Neuronal stem cell (in vitro differentiated cells): ENCODE data around the gene MX2.

ENCODE experiments used
- DNase-seq: peaks from one replicate; pipeline ENCODE4 v3.0.0-alpha.2; 2013; ENCODE audit warnings: low spot score
- H2AFZ ChIP-seq: one replicate; pipeline ENCODE4 v1.6.1; 2013; ENCODE audit warnings: mild to moderate bottlenecking, low read length, inconsistent platforms
- H2AK5ac ChIP-seq: 2 replicates; pipeline ENCODE4 v1.6.1; 2013; ENCODE audit warnings: low read depth, mild to moderate bottlenecking, inconsistent platforms, low read length, moderate library complexity, mixed read lengths
- H2BK120ac ChIP-seq: 2 replicates; pipeline ENCODE4 v1.6.1; 2013; ENCODE audit warnings: low read depth, mild to moderate bottlenecking, inconsistent platforms, low read length, moderate library complexity, mixed read lengths
- H2BK12ac ChIP-seq: one replicate; pipeline ENCODE4 v1.6.1; 2013; ENCODE audit warnings: low read length, inconsistent platforms
- H2BK15ac ChIP-seq: 2 replicates; pipeline ENCODE4 v1.6.1; 2013; ENCODE audit warnings: mild to moderate bottlenecking, low read length, inconsistent platforms, mixed read lengths
- H2BK5ac ChIP-seq: one replicate; pipeline ENCODE4 v1.6.1; 2013; ENCODE audit warnings: inconsistent platforms, mild to moderate bottlenecking, low read length, moderate library complexity
- H3K14ac ChIP-seq: one replicate; pipeline ENCODE4 v1.6.1; 2013; ENCODE audit warnings: low read length, inconsistent platforms
- H3K18ac ChIP-seq: 2 replicates; pipeline ENCODE4 v1.6.1; 2013; ENCODE audit warnings: low read length, inconsistent platforms
- H3K23ac ChIP-seq: 2 replicates; pipeline ENCODE4 v1.6.1; 2013; ENCODE audit warnings: low read depth, mild to moderate bottlenecking, mixed read lengths, low read length, inconsistent platforms; ENCODE audit not compliant: poor library complexity
- H3K27ac ChIP-seq: replicated peaks from 3 replicates; pipeline ENCODE4 v1.5.1; 2013; ENCODE audit warnings: low read length, inconsistent platforms
- H3K27me3 ChIP-seq, 3 experiments: 2 replicates each; pipeline ENCODE4 v1.6.1; 2013; ENCODE audit warnings: low read length in 3 of 3, mild to moderate bottlenecking in 2 of 3, inconsistent platforms in 1 of 3, low read depth in 1 of 3, mixed read lengths in 1 of 3, moderate library complexity in 1 of 3; ENCODE audit not compliant: control insufficient read depth in 3 of 3, insufficient read depth in 3 of 3
- H3K36me3 ChIP-seq, 2 donors: replicated peaks in 1 of 2; 2 replicates each; pipeline ENCODE4 v1.6.1; 2013; ENCODE audit warnings: low read length in 2 of 2; ENCODE audit not compliant: control insufficient read depth in 2 of 2, insufficient read depth in 2 of 2
- H3K4ac ChIP-seq: 2 replicates; pipeline ENCODE4 v1.6.1; 2013; ENCODE audit warnings: inconsistent platforms, mild to moderate bottlenecking, low read length, moderate library complexity
- H3K4me1 ChIP-seq, 2 donors: 1 replicate in 1 of 2; 2 replicates in 1 of 2; pipeline ENCODE4 v1.6.1; 2013; ENCODE audit warnings: low read length in 2 of 2, low read depth in 1 of 2; ENCODE audit not compliant: control insufficient read depth in 2 of 2, insufficient read depth in 1 of 2
- H3K4me2 ChIP-seq: one replicate; pipeline ENCODE4 v1.6.1; 2013; ENCODE audit warnings: mild to moderate bottlenecking, low read length, inconsistent platforms; ENCODE audit not compliant: insufficient read depth, poor library complexity, severe bottlenecking
- H3K4me3 ChIP-seq, 2 donors: 2 replicates each; pipeline ENCODE4 v1.5.1; 2013; ENCODE audit warnings: low read length in 2 of 2, mild to moderate bottlenecking in 2 of 2, inconsistent platforms in 1 of 2, moderate library complexity in 1 of 2
- H3K79me1 ChIP-seq: one replicate; pipeline ENCODE4 v1.6.1; 2013; ENCODE audit warnings: low read depth, mild to moderate bottlenecking, inconsistent platforms, low read length, moderate library complexity
- H3K9ac ChIP-seq: one replicate; pipeline ENCODE4 v1.6.1; 2013; ENCODE audit warnings: mild to moderate bottlenecking, low read depth, low read length, inconsistent platforms; ENCODE audit not compliant: poor library complexity
- H3K9me3 ChIP-seq, 2 donors: replicated peaks in 1 of 2; 2 replicates each; pipeline versions ENCODE3 to v1.6.1; 2013; ENCODE audit warnings: low read length in 2 of 2, mild to moderate bottlenecking in 2 of 2, inconsistent platforms in 1 of 2, low read depth in 1 of 2, mixed read lengths in 1 of 2, moderate library complexity in 1 of 2; ENCODE audit not compliant: control insufficient read depth in 2 of 2, insufficient read depth in 1 of 2
- H4K8ac ChIP-seq: one replicate; pipeline ENCODE4 v1.6.1; 2013; ENCODE audit warnings: low read depth, mild to moderate bottlenecking, inconsistent platforms, low read length, moderate library complexity
- H4K91ac ChIP-seq: one replicate; pipeline ENCODE4 v1.6.1; 2013; ENCODE audit warnings: low read length, low read depth, mild to moderate bottlenecking, inconsistent platforms; ENCODE audit not compliant: poor library complexity
- WGBS, 2 donors: extraction: QIAGEN DNeasy Blood & Tissue Kit; methylation state at CpG; one replicate each; pipeline ENCODE4 v1.1.7; 2013; ENCODE audit warnings: missing lambda C conversion rate in 2 of 2, mixed read lengths in 1 of 2; ENCODE audit not compliant: insufficient read length in 2 of 2, insufficient replicate concordance in 1 of 2; ENCODE audit errors: extremely low coverage in 2 of 2; 5-methylcytosine and 5-hydroxymethylcytosine counted together

MX2 gene

DNA sequence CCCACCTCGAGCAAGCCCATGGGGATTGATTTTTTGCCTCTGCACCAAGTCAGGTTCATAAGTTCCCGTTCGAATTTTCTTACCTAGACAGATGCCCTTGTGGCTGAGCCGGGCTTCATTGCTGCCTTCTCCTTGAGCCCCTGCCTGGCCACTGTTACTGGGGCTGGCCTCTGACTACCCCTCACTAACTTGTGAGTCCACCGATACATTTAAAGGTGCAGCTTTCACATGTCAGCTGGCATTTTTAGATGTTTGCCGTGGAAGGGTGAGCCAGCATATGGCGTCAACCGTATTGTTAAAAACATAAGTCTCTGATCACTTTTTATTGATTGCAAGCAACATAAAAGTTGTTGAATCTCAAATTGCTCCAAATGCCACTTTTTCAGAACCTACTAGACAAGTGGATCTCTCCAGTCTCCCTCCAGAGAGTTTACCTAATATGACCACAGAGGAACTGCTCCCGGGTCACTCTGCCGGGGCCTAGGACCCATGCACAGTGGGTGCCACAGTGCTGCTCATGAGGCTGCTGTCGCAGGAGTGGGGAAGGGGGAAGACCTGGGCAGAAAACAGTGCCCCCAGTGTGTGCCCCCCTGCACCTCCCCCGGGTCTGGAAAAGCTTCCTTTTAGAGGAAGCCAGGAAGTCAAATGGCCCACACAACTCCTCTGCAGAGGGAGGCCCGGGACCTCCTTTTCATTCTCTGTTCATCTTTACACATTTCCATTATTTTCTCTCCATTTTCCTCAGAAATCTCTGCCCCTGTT, 83.1 kb downstream of the MX2 start:
- no peak overlapping the region for H3K14ac ChIP-seq

GRCh38 chr21:41445465-41445862, 83.6 kb downstream of the MX2 start:
- Histone ChIP-seq H3K4me3 (no peak overlapping the region), H3K23ac (no peak overlapping the region), H3K27ac (no peak overlapping the region), H3K9ac (no peak overlapping the region), H3K14ac (no peak overlapping the region), H2BK120ac (no peak overlapping the region), H4K8ac (no peak overlapping the region), H3K27me3 (no peaks in the 10 kb centered on the region), H4K91ac (no peak overlapping the region), H3K36me3 (no peaks in the 10 kb centered on the region), H3K9me3 (no peaks in the 10 kb centered on the region), H2AFZ (no peak overlapping the region), H2AK5ac (no peak overlapping the region), H3K4ac (no peak overlapping the region), H3K4me2 (no peak overlapping the region), H2BK5ac (no peak overlapping the region), H2BK12ac (no peak overlapping the region), H3K79me1 (no peaks in the 10 kb centered on the region), H3K18ac (no peak overlapping the region), H2BK15ac (no peak overlapping the region), H3K4me1 (no peaks in the 10 kb centered on the region)
- no CpG with 5 or more reads among the region's 7 CpGs for WGBS, 2 donors
- no peak for DNase-seq

More for the DNA sequence above, 83.1 kb downstream of the MX2 start:
- DNase-seq, result no peak
- H2BK15ac ChIP-seq, result no peak overlapping the region
- no CpG with 5 or more reads among the region's 13 CpGs for WGBS, 2 donors
- H3K4me2 ChIP-seq, result no peak overlapping the region
- H4K8ac ChIP-seq, result no peak overlapping the region
- no peak overlapping the region for H2BK5ac ChIP-seq
- no peak overlapping the region for H3K23ac ChIP-seq
- H3K79me1 ChIP-seq, result no peaks in the 10 kb centered on the region
- no peak overlapping the region for H3K4ac ChIP-seq
- H3K4me3 ChIP-seq, result no peak overlapping the region
- H3K9ac ChIP-seq, result no peak overlapping the region
- no peaks in the 10 kb centered on the region for H3K9me3 ChIP-seq
- no peak overlapping the region for H2AK5ac ChIP-seq
- no peak overlapping the region for H3K18ac ChIP-seq
- no peak overlapping the region for H3K27ac ChIP-seq
- H2AFZ ChIP-seq, result no peak overlapping the region
- no peaks in the 10 kb centered on the region for H3K27me3 ChIP-seq
- no peaks in the 10 kb centered on the region for H3K36me3 ChIP-seq
- no peak overlapping the region for H2BK120ac ChIP-seq
- no peak overlapping the region for H4K91ac ChIP-seq
- H2BK12ac ChIP-seq, result no peak overlapping the region
- H3K4me1 ChIP-seq, result no peaks in the 10 kb centered on the region

- no CpG with 5 or more reads among the region's 4 CpGs for WGBS, 2 donors
- Histone ChIP-seq H2BK120ac (no peak overlapping the region), H3K14ac (no peak overlapping the region), H2BK15ac (no peak overlapping the region), H3K36me3 (no peaks in the 10 kb centered on the region), H3K4me3 (no peak overlapping the region), H4K91ac (no peak overlapping the region), H3K9ac (no peak overlapping the region), H3K9me3 (no peaks in the 10 kb centered on the region), H3K27me3 (no peaks in the 10 kb centered on the region), H3K23ac (no peak overlapping the region), H2AK5ac (no peak overlapping the region), H3K79me1 (no peaks in the 10 kb centered on the region), H3K4ac (no peak overlapping the region), H3K27ac (no peak overlapping the region), H2BK5ac (no peak overlapping the region), H2BK12ac (no peak overlapping the region), H3K4me2 (no peak overlapping the region), H2AFZ (no peak overlapping the region), H4K8ac (no peak overlapping the region), H3K18ac (no peak overlapping the region), H3K4me1 (no peaks in the 10 kb centered on the region)
- no peak for DNase-seq
Measured at GRCh38 chr21:41446586-41446985, 84.8 kb downstream of the MX2 start.

DNA sequence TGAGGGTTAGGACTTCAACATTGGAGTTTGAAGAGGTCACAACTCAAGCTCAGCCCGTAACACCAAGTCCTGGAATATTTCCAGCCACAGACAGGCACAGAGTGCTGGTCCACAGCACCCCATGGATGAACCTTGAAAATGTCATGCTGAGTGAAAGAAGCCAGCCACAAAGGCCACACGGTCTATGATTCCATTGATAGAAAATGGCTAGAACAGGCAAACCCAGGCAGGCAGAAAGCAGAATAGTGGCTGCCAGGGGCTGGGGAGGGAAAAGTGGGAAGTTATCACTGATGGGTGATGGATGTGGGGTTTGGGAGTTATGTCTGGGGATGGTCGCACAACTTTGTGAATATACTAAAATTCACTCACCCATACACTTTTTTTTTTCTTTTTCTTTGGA, 85.5 kb downstream of the MX2 start:
- Histone ChIP-seq H3K9ac (no peak overlapping the region), H2AK5ac (no peak overlapping the region), H3K14ac (no peak overlapping the region), H2BK5ac (no peak overlapping the region), H3K36me3 (no peaks in the 10 kb centered on the region), H3K4ac (no peak overlapping the region), H2BK120ac (no peak overlapping the region), H3K4me3 (no peak overlapping the region), H3K4me1 (no peaks in the 10 kb centered on the region), H3K79me1 (no peaks in the 10 kb centered on the region), H3K27me3 (no peaks in the 10 kb centered on the region), H3K9me3 (no peaks in the 10 kb centered on the region), H2BK12ac (no peak overlapping the region), H3K23ac (no peak overlapping the region), H3K18ac (no peak overlapping the region), H4K8ac (no peak overlapping the region), H2BK15ac (no peak overlapping the region), H2AFZ (no peak overlapping the region), H3K4me2 (no peak overlapping the region), H3K27ac (no peak overlapping the region), H4K91ac (no peak overlapping the region)
- no CpG with 5 or more reads among the region's 3 CpGs for WGBS, 2 donors
- no peak for DNase-seq
